Mononuclear cell (primary cell): Measurements from ENCODE around the gene TBC1D5. TPM values are rescaled to one million over a fixed set of nuclear protein-coding genes. Genes with fewer than 3 reads are reported as not detected.
"Not testable (repeated sequence)": the region's sequence is repeated elsewhere in the genome, so short reads cannot be mapped to it uniquely, and the experiment has no call there.

Experiments
- H3K27me3 ChIP-seq: 2 replicates; pipeline ENCODE4 v1.6.0; 2011; ENCODE audit warnings: low read length, control low read depth; ENCODE audit not compliant: insufficient read depth
- H3K4me1 ChIP-seq: 2 replicates; pipeline ENCODE4 v1.5.1; 2011; ENCODE audit warnings: mild to moderate bottlenecking, low read length, control low read depth; ENCODE audit not compliant: insufficient read depth
- H3K4me3 ChIP-seq: 2 replicates; pipeline ENCODE4 v1.5.1; 2011; ENCODE audit warnings: mild to moderate bottlenecking, low read length, moderate library complexity
- H3K9me3 ChIP-seq: 2 replicates; pipeline ENCODE4 v1.5.1; 2011; ENCODE audit warnings: low read depth, mild to moderate bottlenecking, control low read depth, low read length
- total RNA-seq: library from RNA; depleted of rRNA; stranded (reverse); fragments of >200 nt; gene quantifications from one replicate; pipeline ENCODE4 v1.2.3, GENCODE V29; 2012

TBC1D5 gene
- total RNA-seq, 1 donor, result 78.4 TPM

GRCh38 chr3:17656264-17656663 is 86.2 kb downstream of the TBC1D5 start:
- Histone ChIP-seq H3K4me3 (no peak overlapping the region), H3K27me3 (no peaks in the 10 kb centered on the region), H3K9me3 (no peaks in the 10 kb centered on the region), H3K4me1 (no peaks in the 10 kb centered on the region)

GRCh38 chr3:17655743-17656142 is 86.7 kb downstream of the TBC1D5 start:
- Histone ChIP-seq H3K4me3 (no peak overlapping the region), H3K4me1 (no peaks in the 10 kb centered on the region), H3K27me3 (no peaks in the 10 kb centered on the region), H3K9me3 (no peaks in the 10 kb centered on the region)

- not testable (repeated sequence) for H3K27me3 ChIP-seq, H3K9me3 ChIP-seq, H3K4me3 ChIP-seq, H3K4me1 ChIP-seq
Observed at GRCh38 chr3:17649748-17650147, 92.7 kb downstream of the TBC1D5 start.

GRCh38 chr3:17648630-17649355 is 93.6 kb downstream of the TBC1D5 start:
- H3K9me3 ChIP-seq, H3K4me3 ChIP-seq, H3K27me3 ChIP-seq, H3K4me1 ChIP-seq: not testable (repeated sequence)

GRCh38 chr3:17645074-17645698 is 97.2 kb downstream of the TBC1D5 start:
- Histone ChIP-seq H3K27me3 (no peaks in the 10 kb centered on the region), H3K4me1 (peaks cover 5% of the 10 kb centered on the region), H3K9me3 (no peaks in the 10 kb centered on the region), H3K4me3 (no peak overlapping the region)

GRCh38 chr3:17643691-17644090 is 98.7 kb downstream of the TBC1D5 start:
- no peaks in the 10 kb centered on the region for H3K9me3 ChIP-seq
- H3K27me3 ChIP-seq, result no peaks in the 10 kb centered on the region

GRCh38 chr3:17642474-17642873 is 100.0 kb downstream of the TBC1D5 start:
- no peaks in the 10 kb centered on the region for H3K27me3 ChIP-seq
- peaks cover 15% of the 10 kb centered on the region for H3K4me1 ChIP-seq
- no peak overlapping the region for H3K4me3 ChIP-seq
- H3K9me3 ChIP-seq, result no peaks in the 10 kb centered on the region

More at GRCh38 chr3:17643691-17644090, 98.7 kb downstream of the TBC1D5 start:
- no peak overlapping the region for H3K4me3 ChIP-seq
- H3K4me1 ChIP-seq, result peaks cover 11% of the 10 kb centered on the region

GRCh38 chr3:17640466-17640865 is 102.0 kb downstream of the TBC1D5 start:
- Histone ChIP-seq H3K4me3 (no peak overlapping the region), H3K27me3 (no peaks in the 10 kb centered on the region)

GRCh38 chr3:17639765-17640164 is 102.7 kb downstream of the TBC1D5 start:
- no peak overlapping the region for H3K4me3 ChIP-seq
- no peaks in the 10 kb centered on the region for H3K9me3 ChIP-seq
- no peaks in the 10 kb centered on the region for H3K27me3 ChIP-seq
- H3K4me1 ChIP-seq, result peaks cover 10% of the 10 kb centered on the region

More at GRCh38 chr3:17640466-17640865, 102.0 kb downstream of the TBC1D5 start:
- Histone ChIP-seq H3K9me3 (no peaks in the 10 kb centered on the region), H3K4me1 (peaks cover 15% of the 10 kb centered on the region)

- no peak overlapping the region for H3K4me3 ChIP-seq
Observed at GRCh38 chr3:17639257-17639656, 103.2 kb downstream of the TBC1D5 start.

GRCh38 chr3:17638356-17638755 is 104.1 kb downstream of the TBC1D5 start:
- H3K4me3 ChIP-seq, result no peak overlapping the region
- H3K27me3 ChIP-seq, result no peaks in the 10 kb centered on the region
- H3K9me3 ChIP-seq, result no peaks in the 10 kb centered on the region
- peaks cover 10% of the 10 kb centered on the region for H3K4me1 ChIP-seq

More at GRCh38 chr3:17639257-17639656, 103.2 kb downstream of the TBC1D5 start:
- Histone ChIP-seq H3K27me3 (no peaks in the 10 kb centered on the region), H3K4me1 (peaks cover 10% of the 10 kb centered on the region), H3K9me3 (no peaks in the 10 kb centered on the region)

GRCh38 chr3:17635675-17636074 is 106.8 kb downstream of the TBC1D5 start:
- H3K4me3 ChIP-seq, H3K27me3 ChIP-seq, H3K9me3 ChIP-seq: not testable (repeated sequence)
- peaks cover 15% of the 10 kb centered on the region for H3K4me1 ChIP-seq

GRCh38 chr3:17634964-17635363 is 107.5 kb downstream of the TBC1D5 start:
- H3K4me1 ChIP-seq, result peaks cover 15% of the 10 kb centered on the region
- H3K9me3 ChIP-seq, result no peaks in the 10 kb centered on the region
- no peak overlapping the region for H3K4me3 ChIP-seq
- no peaks in the 10 kb centered on the region for H3K27me3 ChIP-seq

GRCh38 chr3:17634201-17634600 is 108.2 kb downstream of the TBC1D5 start:
- peaks cover 10% of the 10 kb centered on the region for H3K4me1 ChIP-seq
- no peak overlapping the region for H3K4me3 ChIP-seq
- H3K27me3 ChIP-seq, result no peaks in the 10 kb centered on the region
- H3K9me3 ChIP-seq, result no peaks in the 10 kb centered on the region

- H3K9me3 ChIP-seq, result no peaks in the 10 kb centered on the region
- peaks cover 10% of the 10 kb centered on the region for H3K4me1 ChIP-seq
- no peaks in the 10 kb centered on the region for H3K27me3 ChIP-seq
- H3K4me3 ChIP-seq, result no peak overlapping the region
Observed at GRCh38 chr3:17632401-17633100, 109.9 kb downstream of the TBC1D5 start.
